ENCODE results near the gene CAMK1D. TPM values are rescaled to one million over a fixed set of nuclear protein-coding genes. Genes with fewer than 3 reads are reported as not detected.

The CAMK1D gene
- total RNA-seq, 4 donors from 2014 or later = 8.8 to 17.8 (median 13.9) TPM

- TF ChIP-seq CTCF (IDR thresholded peaks at IDR 0.05; ENCODE audit: low read depth) = no peak
Observed at GRCh38 chr10:12844811-12845483, 495.6 kb downstream of the CAMK1D start.

- no peak for TF ChIP-seq CTCF (IDR thresholded peaks at IDR 0.05; ENCODE audit: low read depth)
Observed at GRCh38 chr10:12846718-12847117, 497.4 kb downstream of the CAMK1D start.

GRCh38 chr10:12847361-12847975, 498.1 kb downstream of the CAMK1D start:
- no peak for TF ChIP-seq CTCF (IDR thresholded peaks at IDR 0.05; ENCODE audit: low read depth)

- no peak for TF ChIP-seq CTCF (IDR thresholded peaks at IDR 0.05; ENCODE audit: low read depth)
Observed at GRCh38 chr10:12848439-12849173, 499.3 kb downstream of the CAMK1D start.

- TF ChIP-seq CTCF (IDR thresholded peaks at IDR 0.05; ENCODE audit: low read depth) = no peak
Observed at GRCh38 chr10:12849319-12850181, 500.2 kb downstream of the CAMK1D start.

- no peak for TF ChIP-seq CTCF (IDR thresholded peaks at IDR 0.05; ENCODE audit: low read depth)
Observed at GRCh38 chr10:12852687-12853086, 503.3 kb downstream of the CAMK1D start.
